COR-L47 (cell line): ENCODE data around the gene KCNJ15.

Experiments
- DNase-seq: peaks from one replicate; lab custom pipeline; 2025; lab: John Stamatoyannopoulos, UW

KCNJ15 gene

DNA sequence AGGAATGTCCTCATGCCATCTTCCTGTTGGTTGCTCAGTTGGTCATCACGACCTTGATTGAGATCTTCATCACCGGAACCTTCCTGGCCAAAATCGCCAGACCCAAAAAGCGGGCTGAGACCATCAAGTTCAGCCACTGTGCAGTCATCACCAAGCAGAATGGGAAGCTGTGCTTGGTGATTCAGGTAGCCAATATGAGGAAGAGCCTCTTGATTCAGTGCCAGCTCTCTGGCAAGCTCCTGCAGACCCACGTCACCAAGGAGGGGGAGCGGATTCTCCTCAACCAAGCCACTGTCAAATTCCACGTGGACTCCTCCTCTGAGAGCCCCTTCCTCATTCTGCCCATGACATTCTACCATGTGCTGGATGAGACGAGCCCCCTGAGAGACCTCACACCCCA is 42.9 kb downstream of the KCNJ15 start:
- no peak for DNase-seq

GRCh38 chr21:38300141-38300578 is 43.4 kb downstream of the KCNJ15 start:
- DNase-seq, result no peak

DNA sequence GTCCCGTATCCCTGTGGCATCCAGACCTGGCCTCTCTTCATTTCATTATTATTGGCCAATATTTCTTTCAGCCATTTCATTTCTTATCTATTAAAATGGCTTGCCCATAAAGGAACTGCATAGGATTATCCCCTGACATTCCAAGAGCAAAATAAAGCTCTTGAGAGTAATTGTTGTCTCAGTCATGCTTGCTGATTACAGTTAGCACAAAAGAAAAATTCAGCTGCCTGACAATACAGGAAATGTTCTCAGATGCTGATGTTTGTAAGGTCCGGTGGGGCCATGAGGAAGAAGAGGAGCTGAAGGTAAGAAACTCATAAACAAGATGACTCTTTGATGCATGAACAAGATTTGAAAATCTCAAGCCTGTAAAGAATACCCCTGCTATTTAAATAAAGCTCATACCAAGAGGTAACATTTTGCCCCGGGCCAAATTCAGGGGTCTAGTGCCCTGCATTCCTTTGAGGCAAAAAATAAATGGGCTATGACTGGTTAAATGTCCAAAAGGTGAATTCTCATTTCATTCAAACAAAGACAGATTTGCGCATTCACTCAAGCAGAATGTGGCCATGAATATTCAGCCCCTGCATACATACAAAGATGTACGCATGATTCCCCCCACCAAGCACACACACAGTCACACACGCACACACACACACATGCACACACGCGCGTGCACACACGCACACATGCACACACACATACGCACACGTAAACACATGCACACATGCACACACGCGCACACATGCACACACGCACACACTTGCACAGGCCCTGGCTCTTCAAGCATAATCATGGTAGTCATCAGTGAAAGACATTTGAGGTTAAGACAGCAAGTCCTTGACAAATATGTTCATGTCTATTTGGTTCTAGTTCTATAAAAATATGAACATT is 44.8 kb downstream of the KCNJ15 start:
- no peak for DNase-seq

DNA sequence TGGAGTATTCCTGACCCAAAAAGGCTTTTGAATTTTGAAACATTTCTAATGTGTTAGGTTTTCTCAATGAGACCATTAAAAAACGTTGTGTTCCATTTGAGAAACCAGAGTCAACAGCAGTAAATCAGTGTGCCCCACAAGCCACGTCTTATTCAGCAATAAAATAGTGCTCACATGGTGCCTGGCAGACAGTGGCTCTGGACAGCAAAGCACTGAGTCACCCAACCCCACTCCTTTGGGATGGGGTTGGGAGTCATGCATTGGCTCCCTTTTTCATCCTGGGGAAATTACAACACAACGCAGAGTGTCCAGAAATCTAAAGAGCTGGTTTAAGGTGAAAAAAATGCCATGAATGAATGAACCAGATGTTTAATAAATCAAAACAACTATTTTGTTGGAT is 46.5 kb downstream of the KCNJ15 start:
- no peak for DNase-seq

- no peak for DNase-seq
Observed at GRCh38 chr21:38306433-38307141, 49.8 kb downstream of the KCNJ15 start.

- DNase-seq, result no peak
Observed at GRCh38 chr21:38307771-38308531, 51.2 kb downstream of the KCNJ15 start.

GRCh38 chr21:38308532-38309119 is 51.8 kb downstream of the KCNJ15 start:
- DNase-seq, result no peak

GRCh38 chr21:38310646-38311485 is 54.1 kb downstream of the KCNJ15 start:
- peak; percentile 86 for DNase-seq

GRCh38 chr21:38311765-38312164 is 55.0 kb downstream of the KCNJ15 start:
- DNase-seq, result no peak

DNA sequence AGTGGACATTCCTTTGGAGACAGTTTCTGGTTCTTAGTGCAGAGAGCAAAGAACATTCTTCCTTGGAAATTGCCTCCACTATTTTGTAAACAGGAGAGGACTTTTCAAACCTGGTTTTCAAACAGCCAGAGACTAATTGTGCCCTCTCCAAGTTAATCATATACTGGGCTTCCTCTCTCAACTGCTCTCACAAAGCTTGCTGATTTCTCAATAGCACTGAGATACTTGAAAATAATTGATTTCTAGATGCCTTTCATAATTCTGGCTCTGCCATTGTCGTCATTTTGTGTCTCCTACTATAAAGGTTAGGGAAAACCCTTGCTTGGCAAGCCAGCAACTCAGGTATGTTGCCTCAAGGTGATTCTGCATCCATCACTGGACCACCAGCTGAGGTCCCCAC is 56.0 kb downstream of the KCNJ15 start:
- DNase-seq, result no peak

GRCh38 chr21:38314558-38314957 is 57.8 kb downstream of the KCNJ15 start:
- DNase-seq, result no peak

DNA sequence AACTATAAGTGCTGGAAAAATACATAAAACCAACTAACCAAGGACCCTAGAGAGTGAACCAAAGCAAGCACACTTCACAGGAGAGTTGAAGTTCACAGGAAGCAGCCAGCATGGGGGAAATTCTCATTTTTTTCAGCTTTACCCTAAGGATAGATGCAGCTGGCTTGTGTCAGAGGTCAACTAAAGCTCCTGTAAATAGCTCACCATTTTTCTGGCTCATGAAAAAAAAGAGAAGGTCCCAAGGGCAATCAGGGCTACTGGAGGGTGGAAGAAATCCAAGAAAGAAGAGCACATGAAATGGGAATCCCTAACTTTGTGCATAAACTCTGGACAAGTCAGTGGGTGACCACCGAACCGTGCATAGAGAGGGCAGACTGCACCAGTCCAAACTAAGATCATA is 58.3 kb downstream of the KCNJ15 start:
- no peak for DNase-seq

DNA sequence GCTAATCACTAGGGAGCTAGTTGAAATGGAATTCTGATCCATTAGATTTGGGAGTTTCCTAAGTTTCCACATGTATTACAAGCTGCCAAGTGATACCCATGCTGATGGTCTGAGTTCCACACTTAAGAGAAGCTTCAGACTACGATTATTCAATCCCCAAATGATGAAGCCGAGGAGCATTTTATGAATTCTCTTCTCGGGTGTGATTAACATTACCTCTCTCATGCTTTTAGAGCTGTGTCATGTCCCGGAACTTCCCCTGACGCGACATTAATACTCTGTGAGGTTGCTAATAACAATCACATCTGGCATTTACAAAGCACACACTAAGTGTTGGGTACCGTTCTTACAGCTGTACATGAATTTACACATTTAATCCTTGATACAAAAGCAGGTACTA is 63.0 kb downstream of the KCNJ15 start:
- no peak for DNase-seq

- DNase-seq, result no peak
Observed at GRCh38 chr21:38321568-38321967, 64.8 kb downstream of the KCNJ15 start.

GRCh38 chr21:38322311-38322950 is 65.6 kb downstream of the KCNJ15 start:
- DNase-seq, result no peak

DNA sequence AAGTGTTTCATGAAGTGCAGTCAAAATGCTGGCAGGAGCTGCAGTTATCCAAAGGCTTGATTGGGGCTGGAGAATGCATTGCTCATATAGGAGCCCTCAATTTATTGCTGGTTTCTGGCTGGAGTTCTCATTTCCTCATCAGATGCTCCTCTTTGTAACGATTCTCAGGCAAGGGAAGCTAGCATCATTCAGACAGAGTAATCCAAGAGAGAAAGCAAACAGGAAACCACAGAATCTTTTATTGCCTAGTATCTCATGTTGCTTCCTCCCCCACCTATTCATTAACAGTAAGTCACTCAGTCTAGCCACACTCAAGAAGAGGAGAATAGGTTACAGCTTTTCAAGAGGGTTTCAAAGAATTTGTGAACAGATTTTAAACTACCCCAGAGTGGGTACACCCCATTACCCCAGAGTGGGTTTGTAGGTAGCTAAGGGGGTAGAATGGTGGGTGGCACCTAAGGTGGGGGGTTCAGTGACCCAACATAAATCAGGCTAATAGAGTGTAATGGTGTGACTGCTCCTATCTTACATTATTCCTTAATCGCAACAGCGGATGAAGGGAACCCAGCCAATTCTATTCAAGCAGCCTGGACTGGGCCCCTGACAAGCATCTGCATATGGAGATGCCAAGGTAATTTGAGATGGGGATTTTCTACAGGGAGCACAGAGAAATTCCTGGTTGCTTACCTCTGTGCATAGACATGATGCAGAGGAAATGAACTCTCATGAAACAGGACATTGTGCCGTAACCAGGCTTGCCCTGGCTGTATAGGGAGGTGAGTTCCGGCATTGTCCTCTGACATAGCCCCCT is 67.1 kb downstream of the KCNJ15 start:
- no peak for DNase-seq

DNA sequence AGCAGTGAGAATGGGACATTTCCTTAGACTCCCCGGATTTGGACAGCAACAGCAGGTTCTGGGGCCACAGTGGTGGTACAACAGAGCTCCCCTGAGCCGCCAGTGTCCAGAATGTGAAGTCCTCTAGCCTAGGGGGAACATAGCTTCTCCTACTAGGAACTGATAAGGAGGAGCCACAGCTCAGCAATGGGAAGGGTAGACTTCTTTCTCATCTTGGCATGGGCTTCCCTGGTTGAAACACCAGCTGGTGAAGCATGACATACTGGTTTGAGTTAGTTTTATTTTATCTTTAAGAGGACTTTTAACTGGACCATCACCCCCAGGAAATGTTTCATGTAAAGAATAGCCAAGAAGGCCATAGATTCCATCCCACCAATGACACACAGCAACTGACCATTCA is 68.4 kb downstream of the KCNJ15 start:
- no peak for DNase-seq

GRCh38 chr21:38325731-38326420 is 69.1 kb downstream of the KCNJ15 start:
- no peak for DNase-seq

GRCh38 chr21:38326429-38326828 is 69.6 kb downstream of the KCNJ15 start:
- DNase-seq, result no peak
